Non-pigmented ciliary epithelial cell (primary cell): ENCODE measurements around the gene STX3.
"Not testable (repeated sequence)": the region's sequence is repeated elsewhere in the genome, so short reads cannot be mapped to it uniquely, and the experiment has no call there.

ENCODE experiments used
- DNase-seq: peaks from one replicate; pipeline ENCODE4 v3.0.0-alpha.2; 2010; ENCODE audit warnings: low read depth

Gene STX3

DNA sequence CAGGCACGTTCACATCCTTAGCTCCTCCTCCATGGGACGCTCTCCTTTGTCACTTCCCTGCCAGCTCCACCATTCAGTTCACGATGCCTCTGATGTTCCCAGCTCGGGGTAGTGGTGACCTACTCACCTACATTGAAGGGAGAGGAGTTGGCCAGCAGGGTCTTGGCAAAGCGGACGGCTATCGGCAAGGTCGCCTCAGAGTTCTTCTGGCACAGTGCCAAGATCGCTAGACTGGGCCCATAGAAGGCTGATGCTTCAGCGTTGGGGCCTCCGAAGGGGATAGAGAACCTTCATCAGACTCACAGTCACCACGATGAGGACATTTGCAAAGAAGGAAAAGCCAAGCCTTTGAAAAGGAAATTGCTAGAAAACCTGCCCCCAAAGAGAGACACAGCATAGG, 87.1 kb downstream of the STX3 start:
- DNase-seq: no peak

DNA sequence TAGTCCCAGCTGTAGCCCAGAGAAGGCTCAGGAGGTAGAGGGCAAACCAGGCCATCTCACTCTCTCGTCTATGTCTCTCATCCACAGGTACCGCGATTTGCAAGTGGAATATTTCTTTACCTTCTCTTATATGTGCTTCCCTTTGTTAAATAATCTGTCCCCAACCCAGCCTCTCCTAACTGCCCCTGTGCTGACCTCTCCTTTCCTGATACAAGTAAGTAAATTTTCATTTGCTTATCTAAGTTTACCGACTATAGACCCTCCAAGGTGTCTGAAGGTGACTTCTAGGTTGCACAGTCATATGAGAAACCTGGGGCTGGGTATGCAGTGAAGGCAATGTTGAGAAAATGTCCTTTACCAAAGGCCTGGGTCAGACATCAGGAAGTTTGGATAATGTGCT, 90.2 kb downstream of the STX3 start, which contains the start of gene CBLIF:
Gene CBLIF, minus strand, starts transcription at position 101 of the 400 bp plus-strand sequence. Its CDS starts 46 bp downstream, at position 55.
- no peak for DNase-seq

DNA sequence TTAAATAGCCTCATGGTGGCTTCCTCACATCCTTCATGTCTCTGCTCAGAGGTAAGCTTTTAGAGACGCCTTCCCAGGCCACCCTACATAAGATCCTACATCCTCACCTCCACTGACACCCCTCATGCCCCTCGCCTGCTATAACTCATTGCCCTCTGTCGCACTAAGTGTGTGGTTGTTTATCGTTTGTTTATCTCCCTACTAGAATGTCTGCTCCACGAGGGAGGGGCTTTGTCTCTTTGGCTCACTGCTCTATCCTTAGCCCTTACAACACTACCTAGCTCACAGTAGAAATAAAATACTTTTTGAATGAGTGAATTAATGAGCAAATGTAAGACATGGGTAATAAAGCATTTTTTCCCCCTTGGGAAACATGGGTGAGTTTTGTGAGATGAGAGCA, 91.4 kb downstream of the STX3 start:
- no peak for DNase-seq

DNA sequence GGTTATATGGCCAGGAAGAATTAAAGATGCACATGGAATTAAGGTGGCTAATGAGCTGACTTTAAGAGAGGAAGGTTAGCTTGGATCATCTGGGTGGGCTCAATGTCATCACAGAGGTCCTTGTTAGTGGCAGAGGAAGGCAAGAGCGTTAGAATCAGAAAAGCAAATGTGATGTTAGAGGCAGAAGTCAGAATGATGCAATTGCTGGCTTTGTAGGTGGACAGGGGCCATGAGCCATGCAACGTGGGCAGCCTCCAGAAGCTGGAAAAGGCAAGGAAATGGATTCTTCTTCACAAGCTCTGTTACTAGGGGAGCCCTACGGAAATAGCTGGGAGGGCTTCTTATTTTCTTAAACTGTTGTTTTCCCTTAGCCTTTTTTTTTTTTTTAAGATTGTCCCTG, 92.5 kb downstream of the STX3 start:
- no peak for DNase-seq

DNA sequence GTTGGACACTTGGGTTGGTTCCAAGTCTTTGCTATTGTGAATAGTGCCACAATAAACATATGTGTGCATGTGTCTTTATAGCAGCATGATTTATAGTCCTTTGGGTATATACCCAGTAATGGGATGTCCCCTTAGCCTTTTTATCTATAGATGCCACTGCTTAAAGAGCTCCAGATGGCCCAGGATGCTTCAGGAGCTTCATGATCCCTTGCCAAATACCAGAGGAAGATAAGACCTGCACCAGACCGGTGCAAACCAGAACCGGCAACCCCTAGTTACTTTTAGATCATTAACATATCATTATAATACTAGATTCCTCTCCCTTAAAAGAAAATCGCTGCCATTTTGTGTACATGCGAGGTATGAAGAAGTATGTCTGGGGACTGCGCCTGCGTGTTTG, 93.3 kb downstream of the STX3 start:
- DNase-seq: not testable (repeated sequence)

DNA sequence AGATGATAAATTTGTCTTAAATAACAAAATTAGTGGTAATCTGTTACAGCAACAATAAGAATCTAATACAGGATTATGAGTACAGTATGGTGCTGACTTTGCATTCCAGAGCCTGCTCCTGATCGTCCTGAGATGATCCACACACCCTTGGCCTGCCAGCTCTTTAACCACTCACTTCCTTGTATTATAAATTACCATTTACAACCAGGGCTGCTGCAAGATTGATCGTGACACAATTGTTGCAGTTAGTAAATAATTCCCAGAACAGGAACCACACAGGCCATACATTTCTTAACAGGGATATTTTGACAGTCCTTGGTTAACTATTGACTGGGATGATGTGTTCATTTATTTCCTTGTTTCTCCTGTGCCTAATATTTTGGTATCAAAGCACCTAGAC, 94.0 kb downstream of the STX3 start:
- no peak for DNase-seq

DNA sequence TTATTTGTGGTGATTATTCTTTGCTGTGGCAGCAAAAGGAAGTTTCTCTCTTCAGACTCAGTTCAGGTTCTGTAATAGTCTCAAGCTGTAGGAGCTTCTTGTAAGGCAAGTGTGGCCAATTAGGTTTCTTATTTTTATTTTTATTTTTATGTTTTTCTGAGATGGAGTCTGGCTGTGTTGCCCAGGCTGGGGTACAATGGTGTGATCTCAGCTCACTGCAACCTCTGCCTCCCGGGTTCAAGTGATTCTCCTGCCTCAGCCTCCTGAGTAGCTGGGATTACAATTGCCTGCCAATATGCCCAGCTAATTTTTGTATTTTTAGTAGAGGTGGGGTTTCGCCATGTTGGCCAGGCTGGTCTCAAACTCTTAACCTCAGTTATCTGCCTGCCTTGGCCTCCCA, 94.4 kb downstream of the STX3 start:
- not testable (repeated sequence) for DNase-seq

DNA sequence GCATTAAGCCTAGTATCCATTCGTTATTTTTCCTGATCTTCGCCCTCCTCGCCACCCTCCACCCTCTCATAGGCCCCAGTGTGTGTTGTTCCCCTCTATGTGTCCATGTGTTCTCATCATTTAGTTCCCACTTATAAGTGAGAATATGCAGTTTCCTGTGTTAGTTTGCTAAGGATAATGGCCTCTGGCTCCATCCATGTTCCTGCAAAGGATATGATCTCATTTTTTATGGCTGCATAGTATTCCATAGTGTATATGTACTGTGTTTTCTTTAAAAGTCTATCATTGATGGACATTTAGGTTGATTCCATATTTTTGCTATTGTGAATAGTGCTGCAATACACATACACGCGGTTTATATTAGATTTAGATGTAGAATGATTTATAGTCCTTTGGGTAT, 96.2 kb downstream of the STX3 start:
- not testable (repeated sequence) for DNase-seq

DNA sequence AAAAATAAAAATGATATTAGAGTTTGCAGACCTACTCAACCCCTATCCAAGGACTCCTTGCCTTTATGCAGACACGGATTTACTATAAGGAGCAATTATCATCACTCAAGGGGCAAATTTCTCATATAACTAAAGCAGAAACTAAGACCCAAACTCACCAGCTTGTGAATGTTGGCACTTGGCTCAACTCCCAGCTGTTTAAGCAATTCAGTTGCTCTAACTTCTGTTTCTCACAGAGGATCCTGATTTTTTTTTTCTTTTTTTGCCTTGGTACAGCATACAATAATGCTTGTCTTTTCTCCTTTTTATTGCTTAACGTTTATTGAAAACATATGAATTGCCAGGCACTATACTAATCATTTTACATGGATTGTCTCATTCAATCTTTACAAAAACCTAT, 99.7 kb downstream of the STX3 start:
- DNase-seq: no peak
